ENCODE data around the gene SFMBT2.
"Not testable (repeated sequence)": the region's sequence is repeated elsewhere in the genome, so short reads cannot be mapped to it uniquely, and the experiment has no call there.

Gene SFMBT2

DNA sequence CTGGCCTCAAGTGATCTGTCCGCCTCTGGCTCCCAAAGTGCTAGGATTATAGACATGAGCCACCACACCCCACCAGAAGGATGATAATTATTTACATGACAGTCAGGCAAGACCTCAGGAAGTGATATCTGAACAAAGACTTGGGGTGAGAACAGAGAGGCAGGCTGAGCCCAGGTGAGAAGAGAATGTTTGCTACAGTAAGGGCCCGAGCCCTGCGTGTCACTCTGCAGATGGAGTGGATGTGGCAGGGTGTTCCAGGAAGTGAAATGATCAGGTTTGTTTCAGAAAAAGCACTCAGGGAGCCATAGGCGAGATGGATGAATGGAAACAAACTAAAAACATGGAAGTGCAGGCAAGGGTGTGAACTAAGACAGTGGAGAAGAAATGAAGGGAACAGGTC, 22.2 kb downstream of the SFMBT2 start:
- no peak for DNase-seq (ENCODE audit: extremely low read depth, insufficient read length)
- no peaks in the 10 kb centered on the region for H3K27me3 ChIP-seq (replicated peaks; ENCODE audit: control insufficient read depth, insufficient read depth, low read length)
- TF ChIP-seq, protein P1, sequence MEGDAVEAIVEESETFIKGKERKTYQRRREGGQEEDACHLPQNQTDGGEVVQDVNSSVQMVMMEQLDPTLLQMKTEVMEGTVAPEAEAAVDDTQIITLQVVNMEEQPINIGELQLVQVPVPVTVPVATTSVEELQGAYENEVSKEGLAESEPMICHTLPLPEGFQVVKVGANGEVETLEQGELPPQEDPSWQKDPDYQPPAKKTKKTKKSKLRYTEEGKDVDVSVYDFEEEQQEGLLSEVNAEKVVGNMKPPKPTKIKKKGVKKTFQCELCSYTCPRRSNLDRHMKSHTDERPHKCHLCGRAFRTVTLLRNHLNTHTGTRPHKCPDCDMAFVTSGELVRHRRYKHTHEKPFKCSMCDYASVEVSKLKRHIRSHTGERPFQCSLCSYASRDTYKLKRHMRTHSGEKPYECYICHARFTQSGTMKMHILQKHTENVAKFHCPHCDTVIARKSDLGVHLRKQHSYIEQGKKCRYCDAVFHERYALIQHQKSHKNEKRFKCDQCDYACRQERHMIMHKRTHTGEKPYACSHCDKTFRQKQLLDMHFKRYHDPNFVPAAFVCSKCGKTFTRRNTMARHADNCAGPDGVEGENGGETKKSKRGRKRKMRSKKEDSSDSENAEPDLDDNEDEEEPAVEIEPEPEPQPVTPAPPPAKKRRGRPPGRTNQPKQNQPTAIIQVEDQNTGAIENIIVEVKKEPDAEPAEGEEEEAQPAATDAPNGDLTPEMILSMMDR (IDR thresholded peaks at IDR 0.05; ENCODE audit: insufficient read depth, low read length, poor library complexity, severe bottlenecking) = no peak
- no peak overlapping the region for H3K4me3 ChIP-seq (replicated peaks; ENCODE audit: low read depth, low read length)
- no peaks in the 10 kb centered on the region for H3K36me3 ChIP-seq (ENCODE audit: control insufficient read depth, insufficient read depth, low read length)

DNA sequence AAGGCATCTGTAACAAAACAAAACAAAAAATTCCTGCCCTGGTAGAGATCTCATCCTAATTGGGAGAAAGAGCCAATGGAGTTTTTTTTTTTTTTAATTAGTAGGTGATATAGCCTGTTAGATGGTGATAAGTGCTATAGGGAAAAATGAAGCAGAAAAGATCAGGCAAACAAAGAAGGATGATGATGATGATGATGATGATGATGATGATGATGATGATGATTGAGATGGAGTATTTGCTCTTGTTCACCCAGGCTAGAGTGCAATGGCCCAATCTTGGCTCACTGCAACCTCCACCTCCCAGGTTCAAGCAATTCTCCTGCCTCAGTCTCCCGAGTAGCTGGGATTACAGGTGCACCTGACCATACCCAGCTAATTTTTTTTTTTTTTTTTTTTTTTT, 22.7 kb downstream of the SFMBT2 start:
- not testable (repeated sequence) for H3K27me3 ChIP-seq (replicated peaks; ENCODE audit: control insufficient read depth, insufficient read depth, low read length); H3K4me3 ChIP-seq (replicated peaks; ENCODE audit: low read depth, low read length); H3K36me3 ChIP-seq (ENCODE audit: control insufficient read depth, insufficient read depth, low read length); DNase-seq (ENCODE audit: extremely low read depth, insufficient read length)

DNA sequence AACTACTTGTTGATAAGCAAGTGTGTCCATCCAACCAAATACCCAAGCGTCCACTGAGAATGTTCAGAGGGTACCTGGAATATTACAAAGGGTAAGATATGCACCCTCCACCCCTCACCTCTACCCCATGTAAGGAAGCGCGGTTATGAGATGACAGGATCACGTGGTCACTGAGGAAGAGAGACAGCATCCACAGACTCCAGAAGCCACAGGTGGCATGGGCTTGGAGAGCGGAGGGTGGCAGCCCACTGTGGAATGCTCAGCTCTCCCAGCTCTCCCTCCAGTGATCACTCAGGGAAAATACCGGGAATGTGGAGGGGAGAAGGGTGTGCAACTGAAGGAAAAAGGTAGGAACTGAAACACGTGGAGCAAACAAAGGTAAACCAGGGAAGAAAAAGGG, 25.7 kb downstream of the SFMBT2 start:
- Histone ChIP-seq H3K27me3 (replicated peaks; ENCODE audit: control insufficient read depth, insufficient read depth, low read length) (no peaks in the 10 kb centered on the region), H3K4me3 (replicated peaks; ENCODE audit: low read depth, low read length) (no peak overlapping the region), H3K36me3 (ENCODE audit: control insufficient read depth, insufficient read depth, low read length) (peaks cover 3% of the 10 kb centered on the region)
- no peak for DNase-seq (ENCODE audit: extremely low read depth, insufficient read length)
- TF ChIP-seq, protein P1 (IDR thresholded peaks at IDR 0.05; ENCODE audit: insufficient read depth, low read length, poor library complexity, severe bottlenecking) = no peak

DNA sequence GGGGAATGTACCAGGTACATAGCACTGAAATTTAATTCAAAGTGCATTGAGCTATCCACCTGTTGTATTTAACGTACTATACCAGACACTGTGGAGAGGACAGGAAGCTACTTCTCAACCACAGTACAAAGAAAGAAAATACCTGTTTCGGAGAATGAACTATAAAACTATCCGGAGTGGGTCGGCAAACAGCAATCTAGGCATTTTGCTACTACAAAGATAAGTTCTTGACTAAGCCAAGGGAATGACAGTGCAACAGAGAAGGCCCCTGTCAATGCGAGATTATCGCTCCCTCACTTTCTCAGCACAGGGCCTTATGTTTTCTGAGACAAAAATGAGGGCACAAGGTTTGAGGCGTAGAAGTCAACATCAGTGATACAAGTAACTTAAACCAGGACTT, 27.4 kb downstream of the SFMBT2 start:
- no peak for DNase-seq (ENCODE audit: extremely low read depth, insufficient read length)
- TF ChIP-seq, protein P1 (IDR thresholded peaks at IDR 0.05; ENCODE audit: insufficient read depth, low read length, poor library complexity, severe bottlenecking) = no peak
- Histone ChIP-seq H3K4me3 (replicated peaks; ENCODE audit: low read depth, low read length) (no peak overlapping the region), H3K27me3 (replicated peaks; ENCODE audit: control insufficient read depth, insufficient read depth, low read length) (no peaks in the 10 kb centered on the region), H3K36me3 (ENCODE audit: control insufficient read depth, insufficient read depth, low read length) (peaks cover 3% of the 10 kb centered on the region)

DNA sequence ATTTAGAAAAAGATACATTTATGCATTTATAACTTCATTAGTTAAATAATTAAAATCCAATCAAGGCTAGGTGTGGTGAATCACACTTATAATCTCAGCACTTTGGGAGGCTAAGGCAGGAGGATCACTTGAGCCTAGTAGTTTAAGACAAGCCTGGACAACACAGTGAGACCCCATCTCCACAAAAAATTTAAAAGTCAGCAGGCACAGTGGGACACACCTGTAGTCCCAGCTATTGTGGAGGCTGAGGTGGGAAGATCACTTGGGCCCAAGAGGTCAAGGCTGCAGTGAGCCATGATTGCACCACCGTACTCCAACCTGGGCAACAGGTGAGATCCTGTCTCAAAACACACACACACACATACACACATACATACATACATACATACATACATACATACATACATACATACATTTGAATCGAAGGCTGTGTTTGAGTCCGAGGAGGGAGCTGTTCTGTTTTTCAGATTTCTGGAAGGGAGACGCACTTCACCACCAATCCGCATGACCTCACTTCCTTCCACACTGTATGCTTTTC, 30.1 kb downstream of the SFMBT2 start:
- H3K4me3 ChIP-seq (replicated peaks; ENCODE audit: low read depth, low read length) = no peak overlapping the region

DNA sequence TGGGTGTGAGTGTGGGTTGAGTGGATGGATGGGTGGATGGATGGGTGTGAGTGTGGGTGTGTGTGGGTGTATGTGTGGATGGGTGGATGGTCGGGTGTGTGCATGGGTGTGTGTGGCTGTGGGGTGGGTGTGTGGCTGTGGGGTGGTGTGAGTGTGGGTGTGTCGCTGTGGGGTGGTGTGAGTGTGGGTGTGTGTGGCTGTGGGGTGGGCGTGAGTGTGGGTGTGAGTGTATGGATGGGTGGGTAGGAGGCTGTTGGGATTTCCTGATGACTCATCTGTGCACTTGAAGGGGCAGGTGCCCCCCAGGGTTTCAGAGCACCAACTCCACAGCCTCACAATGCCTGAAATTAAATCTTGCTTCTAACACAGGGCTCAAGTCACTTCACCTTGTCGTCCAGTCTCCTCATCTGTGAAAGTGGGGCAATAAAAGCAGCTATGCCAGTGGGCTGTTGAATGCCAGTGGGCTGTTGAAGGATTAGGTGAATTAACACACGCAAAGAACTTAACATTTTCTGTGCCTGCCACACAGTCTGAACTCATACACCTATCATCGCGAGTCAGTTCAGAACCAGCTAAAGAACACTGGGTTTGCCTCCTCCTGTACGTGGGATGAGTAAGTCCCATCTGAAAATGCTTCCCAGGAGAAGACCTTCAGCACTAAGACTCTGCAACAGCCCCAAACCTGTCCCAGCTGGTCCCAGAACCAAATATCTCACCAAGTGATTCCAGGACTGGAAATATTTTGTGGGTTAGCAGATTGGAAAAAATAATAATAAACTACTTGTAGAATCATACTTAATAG, 32.0 kb downstream of the SFMBT2 start:
- Histone ChIP-seq H3K36me3 (ENCODE audit: control insufficient read depth, insufficient read depth, low read length) (peaks cover 5% of the 10 kb centered on the region), H3K27me3 (replicated peaks; ENCODE audit: control insufficient read depth, insufficient read depth, low read length) (no peaks in the 10 kb centered on the region), H3K4me3 (replicated peaks; ENCODE audit: low read depth, low read length) (no peak overlapping the region)
- TF ChIP-seq, protein P1 (IDR thresholded peaks at IDR 0.05; ENCODE audit: insufficient read depth, low read length, poor library complexity, severe bottlenecking) = no peak
- DNase-seq (ENCODE audit: extremely low read depth, insufficient read length) = peak; percentile 25

More for the DNA sequence above, 30.1 kb downstream of the SFMBT2 start:
- TF ChIP-seq, protein P1 (IDR thresholded peaks at IDR 0.05; ENCODE audit: insufficient read depth, low read length, poor library complexity, severe bottlenecking) = no peak
- Histone ChIP-seq H3K36me3 (ENCODE audit: control insufficient read depth, insufficient read depth, low read length) (peaks cover 4% of the 10 kb centered on the region), H3K27me3 (replicated peaks; ENCODE audit: control insufficient read depth, insufficient read depth, low read length) (no peaks in the 10 kb centered on the region)
- no peak for DNase-seq (ENCODE audit: extremely low read depth, insufficient read length)

All from GM06990 (cell line).